GM12878 (cell line): ENCODE measurements around the gene SLC25A41. TPM values are rescaled to one million over a fixed set of nuclear protein-coding genes. Genes with fewer than 3 reads are reported as not detected.

ENCODE experiments used
- ATAC-seq: fragments of 200-7000 bp; cut with Tn5 transposase; 3 replicates; pipeline ENCODE4 v1.9.1; 2020; ENCODE audit warnings: mild to moderate bottlenecking, moderate library complexity
- BruUV-seq: library from RNA; stranded (reverse); fragments of 400-500 nt; replicated peaks from 2 replicates; lab custom pipeline; 2021; lab: Mats Ljungman, UMichigan
- CTCF ChIA-PET: fragments of 300-600 bp; sonication (Branson Sonifier 250); formaldehyde crosslinking; extraction: SDS; loops from one replicate; lab custom pipeline; 2021; ENCODE audit warnings: inconsistent platforms; lab: Yijun Ruan, JAX
- POLR2A ChIA-PET: fragments of 350-600 bp; formaldehyde crosslinking; extraction: SDS; loops from one replicate; lab custom pipeline; 2021; ENCODE audit warnings: inconsistent platforms; lab: Charles Lee
- RAD21 ChIA-PET: fragments of 300-600 bp; sonication (Branson Sonifier 250); formaldehyde crosslinking; loops from one replicate; lab custom pipeline; 2023; ENCODE audit warnings: antibody characterized with exemption; ENCODE audit not compliant: unreplicated experiment; lab: Charles Lee
- SMC1A ChIA-PET: fragments of 300-600 bp; sonication (Branson Sonifier 250); formaldehyde crosslinking; loops from one replicate; lab custom pipeline; 2023; ENCODE audit not compliant: unreplicated experiment, uncharacterized antibody; lab: Charles Lee
- DNase-seq: peaks from one replicate; pipeline ENCODE4 v3.0.0-alpha.2; 2011; ENCODE audit warnings: low read depth, low spot score
- FAIRE-seq: peaks from 3 replicates; lab custom pipeline; 2011; peaks lifted over from hg19 to GRCh38; lab: Jason Lieb, UNC
- H2AFZ ChIP-seq: 2 replicates; pipeline ENCODE4 v1.6.0; 2011; ENCODE audit warnings: low read depth, low read length, control low read depth; ENCODE audit not compliant: control insufficient read depth
- H3K27ac ChIP-seq: 2 replicates; pipeline ENCODE4 v1.5.1; 2011; ENCODE audit warnings: control low read depth; ENCODE audit not compliant: control insufficient read depth, insufficient read depth
- H3K27me3 ChIP-seq, 2 experiments: replicated peaks in 1 of 2; 2 replicates each; pipeline versions ENCODE4 v1.6.0 to v1.6.1; 2011; ENCODE audit warnings: low read length in 1 of 2; ENCODE audit not compliant: control insufficient read depth in 2 of 2, insufficient read depth in 2 of 2
- H3K36me3 ChIP-seq, 2 experiments: 2 replicates each; pipeline ENCODE4 v1.5.1; 2011; ENCODE audit warnings: low read length in 1 of 2; ENCODE audit not compliant: control insufficient read depth in 2 of 2, insufficient read depth in 2 of 2
- H3K4me1 ChIP-seq: 2 replicates; pipeline ENCODE4 v1.6.1; 2011; ENCODE audit warnings: mild to moderate bottlenecking, low read length, moderate library complexity, mixed read lengths; ENCODE audit not compliant: control insufficient read depth, insufficient read depth
- H3K4me2 ChIP-seq: 2 replicates; pipeline ENCODE4 v1.6.0; 2011; ENCODE audit warnings: control low read depth; ENCODE audit not compliant: control insufficient read depth, insufficient read depth
- H3K4me3 ChIP-seq: fragments of 200-600 bp; sonication (generic); 2 replicates; pipeline ENCODE4 v1.5.1; 2016
- H3K79me2 ChIP-seq: 2 replicates; pipeline ENCODE4 v1.6.0; 2011; ENCODE audit warnings: low read length; ENCODE audit not compliant: control insufficient read depth, insufficient read depth
- H3K9ac ChIP-seq: 2 replicates; pipeline ENCODE4 v1.8.0; 2011; ENCODE audit warnings: low read length, control low read depth, mixed read lengths; ENCODE audit not compliant: control insufficient read depth, insufficient read depth
- H3K9me3 ChIP-seq: replicated peaks from 3 replicates; pipeline ENCODE4 v1.5.1; 2011; ENCODE audit warnings: mild to moderate bottlenecking, low read length; ENCODE audit not compliant: control insufficient read depth, insufficient read depth
- H4K20me1 ChIP-seq: 2 replicates; pipeline ENCODE4 v1.6.0; 2011; ENCODE audit not compliant: control insufficient read depth, insufficient read depth
- CREM ChIP-seq: IDR thresholded peaks from 2 replicates; pipeline ENCODE4 v1.6.1; 2014; ENCODE audit warnings: antibody characterized with exemption, low read depth
- EGR1 ChIP-seq, 2 experiments: IDR thresholded peaks; 1 replicate in 1 of 2; 2 replicates in 1 of 2; pipeline ENCODE4 v1.6.1; 2011 to 2012; ENCODE audit warnings: low read depth in 2 of 2, low read length in 2 of 2, borderline replicate concordance in 1 of 2, mild to moderate bottlenecking in 1 of 2, moderate library complexity in 1 of 2
- FOS ChIP-seq: IDR thresholded peaks from 3 replicates; pipeline ENCODE4 v1.6.1; 2011; ENCODE audit warnings: borderline replicate concordance; ENCODE audit not compliant: insufficient read length; ENCODE audit errors: extremely low read depth
- TCF7 ChIP-seq: IDR thresholded peaks from 2 replicates; pipeline ENCODE4 v1.6.1; 2014; ENCODE audit warnings: antibody characterized with exemption, borderline replicate concordance
- ZNF687 ChIP-seq: fragments of 450-650 bp; IDR thresholded peaks from 2 replicates; pipeline ENCODE4 v1.6.1; 2017; ENCODE audit warnings: mild to moderate bottlenecking, moderate library complexity
- WGBS: methylation state at CpG from one replicate; pipeline ENCODE4 v1.1.6; 2016; ENCODE audit warnings: low lambda C conversion rate; ENCODE audit not compliant: insufficient replicate concordance, insufficient coverage; ENCODE audit errors: missing lambda C conversion rate; 5-methylcytosine and 5-hydroxymethylcytosine counted together
- in situ Hi-C: fragments of 300-500 bp; cut with MboI; formaldehyde crosslinking; loops from 9 replicates; pipeline ENCODE4 v1.14.3; 2018; ENCODE audit warnings: mixed read lengths
- intact Hi-C: fragments of 100-400 bp; cut with micrococcal nuclease; formaldehyde crosslinking; loops from one replicate; pipeline ENCODE4 v1.14.2; 2022; ENCODE audit not compliant: unreplicated experiment
- polyA plus RNA-seq, 11 experiments: library from polyadenylated mRNA; depleted of rRNA in 4 of 11; unstranded in 6 of 11; stranded (reverse) in 5 of 11; fragments of >200 nt; fragmentation: Nextera tagmentation in 4 of 11; fragmentation: Illumina TruSeq in 1 of 11; extraction: Ambion mirVana in 4 of 11; extraction: Trizol in 1 of 11; gene quantifications; 1 replicate in 1 of 11; 2 replicates in 10 of 11; pipeline versions ENCODE4 v1.2.1 to v1.2.3, GENCODE V29; 2011 to 2016; ENCODE audit warnings: inconsistent platforms in 2 of 11, missing spikeins in 2 of 11, low read depth in 1 of 11
- total RNA-seq, 4 experiments: library from RNA; depleted of rRNA in 3 of 4; stranded (reverse); fragments of >200 nt in 3 of 4; fragmentation: Illumina TruSeq in 1 of 4; extraction: Trizol in 1 of 4; gene quantifications; 2 replicates each; pipeline versions ENCODE4 v1.2.1 to v1.2.3, GENCODE V29; 2013 to 2021
- TF ChIP-seq, protein P1 (sequence below): fragments of 450-650 bp; conservative IDR thresholded peaks from 2 replicates; pipeline ENCODE4 v1.6.1; 2017; ENCODE audit warnings: mild to moderate bottlenecking, moderate library complexity
- TF ChIP-seq, protein P2 (sequence below): fragments of 450-650 bp; IDR thresholded peaks from 2 replicates; pipeline ENCODE4 v1.6.1; 2017; ENCODE audit warnings: antibody characterized with exemption, mild to moderate bottlenecking, moderate library complexity
- TF ChIP-seq, protein P3 (sequence below): IDR thresholded peaks from 2 replicates; pipeline ENCODE4 v1.6.1; 2012; ENCODE audit warnings: low read depth, low read length, improper control_type of control experiment

SLC25A41 gene
- total and polyA plus RNA-seq, 10 of the 15 experiments (the other 5 are each of a cell fraction or from before 2014, with no cell fraction given), result 0.23 to 1.2 (median 0.43) TPM; not detected in 2

- H3K4me1 ChIP-seq, result peaks cover 5% of the 10 kb centered on the region
- in situ Hi-C loops (no loop called here), intact Hi-C loops (loop anchor here (1.0 kb wide), 2 partner anchors 32 to 35 kb away; partner anchors contain the start of gene GTF2F1)
- H3K79me2 ChIP-seq, result peaks cover 41% of the 10 kb centered on the region
- H3K9ac ChIP-seq, result no peak overlapping the region
- BruUV-seq, result no TSS peak
- ATAC-seq, result peak; percentile 93
- POLR2A ChIA-PET, result interaction anchor here (0.5 to 1.8 kb wide), 19 partner anchors 10 to 1012 kb away, joined by 3 to 13 read pairs (median 3); partner anchors contain the start of genes ALKBH7, CLPP, DENND1C and NDUFA11
- SMC1A ChIA-PET, result interaction anchor here (0.6 to 1.6 kb wide), 3 partner anchors 10 to 80 kb away, joined by 3 to 5 read pairs (median 3); no protein-coding TSS in a partner anchor
- 17% methylated on average over 43 of the region's 43 CpGs for WGBS
- H2AFZ ChIP-seq, result peak overlapping the region; percentile 72
- FAIRE-seq, result peak; percentile 100
- peak overlapping the region; percentile 6; the same call in 1 of the 2 replicates for H3K4me3 ChIP-seq
- H3K36me3 ChIP-seq, result peaks cover 4 to 17% of the 10 kb centered on the region in 2 experiments
- peak; percentile 100 for DNase-seq
- H3K27ac ChIP-seq, result peak overlapping the region; percentile 58
- CTCF ChIA-PET, result interaction anchor here (0.8 to 2.2 kb wide), 8 partner anchors 10 to 438 kb away, joined by 3 to 8 read pairs (median 3); partner anchors contain the start of genes ALKBH7 and DENND1C
- no peaks in the 10 kb centered on the region for H3K27me3 ChIP-seq
- RAD21 ChIA-PET, result interaction anchor here (0.6 to 1.7 kb wide), 9 partner anchors 11 to 445 kb away, joined by 3 to 9 read pairs (median 4); partner anchors contain the start of gene ALKBH7
- peaks cover 19% of the 10 kb centered on the region for H4K20me1 ChIP-seq
- H3K9me3 ChIP-seq, result no peaks in the 10 kb centered on the region; the same call in 2 of the 3 replicates
- H3K4me2 ChIP-seq, result peak overlapping the region; percentile 56
- TF ChIP-seq, protein P1, sequence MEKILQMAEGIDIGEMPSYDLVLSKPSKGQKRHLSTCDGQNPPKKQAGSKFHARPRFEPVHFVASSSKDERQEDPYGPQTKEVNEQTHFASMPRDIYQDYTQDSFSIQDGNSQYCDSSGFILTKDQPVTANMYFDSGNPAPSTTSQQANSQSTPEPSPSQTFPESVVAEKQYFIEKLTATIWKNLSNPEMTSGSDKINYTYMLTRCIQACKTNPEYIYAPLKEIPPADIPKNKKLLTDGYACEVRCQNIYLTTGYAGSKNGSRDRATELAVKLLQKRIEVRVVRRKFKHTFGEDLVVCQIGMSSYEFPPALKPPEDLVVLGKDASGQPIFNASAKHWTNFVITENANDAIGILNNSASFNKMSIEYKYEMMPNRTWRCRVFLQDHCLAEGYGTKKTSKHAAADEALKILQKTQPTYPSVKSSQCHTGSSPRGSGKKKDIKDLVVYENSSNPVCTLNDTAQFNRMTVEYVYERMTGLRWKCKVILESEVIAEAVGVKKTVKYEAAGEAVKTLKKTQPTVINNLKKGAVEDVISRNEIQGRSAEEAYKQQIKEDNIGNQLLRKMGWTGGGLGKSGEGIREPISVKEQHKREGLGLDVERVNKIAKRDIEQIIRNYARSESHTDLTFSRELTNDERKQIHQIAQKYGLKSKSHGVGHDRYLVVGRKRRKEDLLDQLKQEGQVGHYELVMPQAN, result no peak
- TF ChIP-seq CREM, result 0 out of 2 replicates have a peak, but pooled peaks have one; percentile 57
- TF ChIP-seq FOS, result peak; percentile 98
- TF ChIP-seq, protein P2, sequence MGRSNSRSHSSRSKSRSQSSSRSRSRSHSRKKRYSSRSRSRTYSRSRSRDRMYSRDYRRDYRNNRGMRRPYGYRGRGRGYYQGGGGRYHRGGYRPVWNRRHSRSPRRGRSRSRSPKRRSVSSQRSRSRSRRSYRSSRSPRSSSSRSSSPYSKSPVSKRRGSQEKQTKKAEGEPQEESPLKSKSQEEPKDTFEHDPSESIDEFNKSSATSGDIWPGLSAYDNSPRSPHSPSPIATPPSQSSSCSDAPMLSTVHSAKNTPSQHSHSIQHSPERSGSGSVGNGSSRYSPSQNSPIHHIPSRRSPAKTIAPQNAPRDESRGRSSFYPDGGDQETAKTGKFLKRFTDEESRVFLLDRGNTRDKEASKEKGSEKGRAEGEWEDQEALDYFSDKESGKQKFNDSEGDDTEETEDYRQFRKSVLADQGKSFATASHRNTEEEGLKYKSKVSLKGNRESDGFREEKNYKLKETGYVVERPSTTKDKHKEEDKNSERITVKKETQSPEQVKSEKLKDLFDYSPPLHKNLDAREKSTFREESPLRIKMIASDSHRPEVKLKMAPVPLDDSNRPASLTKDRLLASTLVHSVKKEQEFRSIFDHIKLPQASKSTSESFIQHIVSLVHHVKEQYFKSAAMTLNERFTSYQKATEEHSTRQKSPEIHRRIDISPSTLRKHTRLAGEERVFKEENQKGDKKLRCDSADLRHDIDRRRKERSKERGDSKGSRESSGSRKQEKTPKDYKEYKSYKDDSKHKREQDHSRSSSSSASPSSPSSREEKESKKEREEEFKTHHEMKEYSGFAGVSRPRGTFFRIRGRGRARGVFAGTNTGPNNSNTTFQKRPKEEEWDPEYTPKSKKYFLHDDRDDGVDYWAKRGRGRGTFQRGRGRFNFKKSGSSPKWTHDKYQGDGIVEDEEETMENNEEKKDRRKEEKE, result no peak
- TF ChIP-seq TCF7, result no peak
- TF ChIP-seq EGR1 (IDR thresholded peaks at IDR 0.05; ENCODE audit: borderline replicate concordance in 1 of 2, low read depth in 2 of 2, low read length in 2 of 2), result peak in 1 of 2 experiments; percentile 80; a peak in 2 of 3 replicates
- TF ChIP-seq, protein P3, sequence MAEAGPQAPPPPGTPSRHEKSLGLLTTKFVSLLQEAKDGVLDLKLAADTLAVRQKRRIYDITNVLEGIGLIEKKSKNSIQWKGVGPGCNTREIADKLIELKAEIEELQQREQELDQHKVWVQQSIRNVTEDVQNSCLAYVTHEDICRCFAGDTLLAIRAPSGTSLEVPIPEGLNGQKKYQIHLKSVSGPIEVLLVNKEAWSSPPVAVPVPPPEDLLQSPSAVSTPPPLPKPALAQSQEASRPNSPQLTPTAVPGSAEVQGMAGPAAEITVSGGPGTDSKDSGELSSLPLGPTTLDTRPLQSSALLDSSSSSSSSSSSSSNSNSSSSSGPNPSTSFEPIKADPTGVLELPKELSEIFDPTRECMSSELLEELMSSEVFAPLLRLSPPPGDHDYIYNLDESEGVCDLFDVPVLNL, result peak; percentile 80
- TF ChIP-seq ZNF687, result peak; percentile 99
Observed at GRCh38 chr19:6424939-6425731, 8.4 kb downstream of the SLC25A41 start.
